ENCODE results near the gene KRCC1.

Gene KRCC1

GRCh38 chr2:88095022-88095421 lies 39.4 kb upstream of the KRCC1 start:
- no peak for TF ChIP-seq CTCF (IDR thresholded peaks at IDR 0.05)

- no peak for TF ChIP-seq CTCF (IDR thresholded peaks at IDR 0.05)
Observed at GRCh38 chr2:88092773-88093172, 37.2 kb upstream of the KRCC1 start.

- no peak for TF ChIP-seq CTCF (IDR thresholded peaks at IDR 0.05)
Observed at GRCh38 chr2:88091943-88092342, 36.4 kb upstream of the KRCC1 start.

- TF ChIP-seq CTCF (IDR thresholded peaks at IDR 0.05), result no peak
Observed at GRCh38 chr2:88090446-88091283, 35.1 kb upstream of the KRCC1 start.

- no peak for TF ChIP-seq CTCF (IDR thresholded peaks at IDR 0.05)
Observed at GRCh38 chr2:88088999-88089398, 33.4 kb upstream of the KRCC1 start.

- no peak for TF ChIP-seq CTCF (IDR thresholded peaks at IDR 0.05)
Observed at GRCh38 chr2:88087763-88088162, 32.2 kb upstream of the KRCC1 start.

GRCh38 chr2:88087073-88087472 lies 31.5 kb upstream of the KRCC1 start:
- no peak for TF ChIP-seq CTCF (IDR thresholded peaks at IDR 0.05)
